Inflammatory macrophage treated with lipopolysaccharide for 1 hour (primary cell): ENCODE measurements around the gene TAF11L13.
A peak's percentile ranks its signal among the peaks of the same experiment; 100 is the strongest.
"Not testable (repeated sequence)": the region's sequence is repeated elsewhere in the genome, so short reads cannot be mapped to it uniquely, and the experiment has no call there.

ENCODE experiments used
- DNase-seq, 2 donors: peaks; one replicate each; pipeline ENCODE4 v3.0.0-alpha.2; 2020 to 2022

TAF11L13 gene

DNA sequence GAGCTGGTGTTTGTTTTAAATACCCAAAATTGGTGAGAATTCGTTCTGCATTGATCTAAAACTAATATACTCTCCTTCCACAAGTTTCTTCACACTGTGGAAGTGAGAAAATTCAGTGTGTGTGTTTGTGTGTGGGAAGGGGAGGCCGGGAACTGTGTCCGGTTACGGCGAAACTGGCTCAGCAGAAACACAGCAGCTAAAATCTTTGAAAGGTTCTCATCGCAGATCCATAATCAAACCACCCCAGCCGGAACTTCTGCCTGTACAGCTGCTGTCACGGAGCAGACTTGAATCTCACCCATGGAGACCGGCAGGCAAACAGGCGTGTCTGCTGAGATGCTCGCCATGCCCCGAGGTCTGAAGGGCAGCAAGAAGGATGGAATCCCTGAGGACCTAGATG, at the start of gene TAF11L13:
TAF11L13 (plus strand) TSS at position 301 of the 400 bp plus-strand sequence.
- DNase-seq, result not testable (repeated sequence)

DNA sequence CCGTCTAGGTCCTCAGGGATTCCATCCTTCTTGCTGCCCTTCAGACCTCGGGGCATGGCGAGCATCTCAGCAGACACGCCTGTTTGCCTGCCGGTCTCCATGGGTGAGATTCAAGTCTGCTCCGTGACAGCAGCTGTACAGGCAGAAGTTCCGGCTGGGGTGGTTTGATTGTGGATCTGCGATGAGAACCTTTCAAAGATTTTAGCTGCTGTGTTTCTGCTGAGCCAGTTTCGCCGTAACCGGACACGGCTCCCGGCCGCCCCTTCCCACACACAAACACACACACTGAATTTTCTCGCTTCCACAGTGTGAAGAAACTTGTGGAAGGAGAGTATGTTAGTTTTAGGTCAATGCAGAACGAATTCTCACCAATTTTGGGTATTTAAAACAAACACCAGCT, 46.2 kb upstream of the TAF11L13 start, which contains the start of gene TAF11L7:
TAF11L7 (minus strand) TSS at position 101 of the 400 bp plus-strand sequence.
- DNase-seq, result not testable (repeated sequence)

DNA sequence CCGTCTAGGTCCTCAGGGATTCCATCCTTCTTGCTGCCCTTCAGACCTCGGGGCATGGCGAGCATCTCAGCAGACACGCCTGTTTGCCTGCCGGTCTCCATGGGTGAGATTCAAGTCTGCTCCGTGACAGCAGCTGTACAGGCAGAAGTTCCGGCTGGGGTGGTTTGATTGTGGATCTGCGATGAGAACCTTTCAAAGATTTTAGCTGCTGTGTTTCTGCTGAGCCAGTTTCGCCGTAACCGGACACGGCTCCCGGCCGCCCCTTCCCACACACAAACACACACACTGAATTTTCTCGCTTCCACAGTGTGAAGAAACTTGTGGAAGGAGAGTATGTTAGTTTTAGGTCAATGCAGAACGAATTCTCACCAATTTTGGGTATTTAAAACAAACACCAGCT, 41.0 kb upstream of the TAF11L13 start, which contains the start of gene TAF11L8:
TAF11L8 (minus strand) TSS at position 101 of the 400 bp plus-strand sequence.
- DNase-seq, result not testable (repeated sequence)

DNA sequence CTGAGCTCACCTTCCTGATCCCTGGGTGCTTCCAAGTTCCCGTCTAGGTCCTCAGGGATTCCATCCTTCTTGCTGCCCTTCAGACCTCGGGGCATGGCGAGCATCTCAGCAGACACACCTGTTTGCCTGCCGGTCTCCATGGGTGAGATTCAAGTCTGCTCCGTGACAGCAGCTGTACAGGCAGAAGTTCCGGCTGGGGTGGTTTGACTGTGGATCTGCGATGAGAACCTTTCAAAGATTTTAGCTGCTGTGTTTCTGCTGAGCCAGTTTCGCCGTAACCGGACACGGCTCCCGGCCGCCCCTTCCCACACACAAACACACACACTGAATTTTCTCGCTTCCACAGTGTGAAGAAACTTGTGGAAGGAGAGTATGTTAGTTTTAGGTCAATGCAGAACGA, 37.6 kb upstream of the TAF11L13 start, which contains the start of gene TAF11L9:
TAF11L9 (minus strand) TSS at position 140 of the 400 bp plus-strand sequence.
- DNase-seq, result not testable (repeated sequence)

DNA sequence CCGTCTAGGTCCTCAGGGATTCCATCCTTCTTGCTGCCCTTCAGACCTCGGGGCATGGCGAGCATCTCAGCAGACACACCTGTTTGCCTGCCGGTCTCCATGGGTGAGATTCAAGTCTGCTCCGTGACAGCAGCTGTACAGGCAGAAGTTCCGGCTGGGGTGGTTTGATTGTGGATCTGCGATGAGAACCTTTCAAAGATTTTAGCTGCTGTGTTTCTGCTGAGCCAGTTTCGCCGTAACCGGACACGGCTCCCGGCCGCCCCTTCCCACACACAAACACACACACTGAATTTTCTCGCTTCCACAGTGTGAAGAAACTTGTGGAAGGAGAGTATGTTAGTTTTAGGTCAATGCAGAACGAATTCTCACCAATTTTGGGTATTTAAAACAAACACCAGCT, 34.2 kb upstream of the TAF11L13 start, which contains the start of gene TAF11L10:
TAF11L10 (minus strand) TSS at position 101 of the 400 bp plus-strand sequence.
- not testable (repeated sequence) for DNase-seq

DNA sequence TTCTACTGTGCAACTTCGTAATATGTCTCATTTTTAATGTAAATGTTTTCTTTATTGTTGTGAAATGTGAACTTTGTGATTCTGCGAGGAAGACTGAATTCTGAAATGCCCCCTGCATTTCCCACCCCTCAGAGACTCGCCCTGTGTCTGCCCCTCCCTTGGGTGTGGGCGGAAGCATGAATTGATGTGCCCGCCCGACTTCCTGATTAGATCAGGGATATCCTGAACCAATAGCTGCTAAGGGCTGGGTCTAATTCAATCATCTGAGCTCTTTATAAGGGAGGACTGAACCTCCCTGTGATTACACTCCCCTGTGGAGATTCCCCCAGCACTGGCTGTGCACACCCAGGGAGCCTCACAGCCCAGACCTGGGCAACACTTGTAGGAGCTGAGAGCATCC, 28.0 kb upstream of the TAF11L13 start, which contains the start of gene TAF11L11:
TAF11L11 (plus strand) TSS at position 304 of the 400 bp plus-strand sequence.
- not testable (repeated sequence) for DNase-seq

DNA sequence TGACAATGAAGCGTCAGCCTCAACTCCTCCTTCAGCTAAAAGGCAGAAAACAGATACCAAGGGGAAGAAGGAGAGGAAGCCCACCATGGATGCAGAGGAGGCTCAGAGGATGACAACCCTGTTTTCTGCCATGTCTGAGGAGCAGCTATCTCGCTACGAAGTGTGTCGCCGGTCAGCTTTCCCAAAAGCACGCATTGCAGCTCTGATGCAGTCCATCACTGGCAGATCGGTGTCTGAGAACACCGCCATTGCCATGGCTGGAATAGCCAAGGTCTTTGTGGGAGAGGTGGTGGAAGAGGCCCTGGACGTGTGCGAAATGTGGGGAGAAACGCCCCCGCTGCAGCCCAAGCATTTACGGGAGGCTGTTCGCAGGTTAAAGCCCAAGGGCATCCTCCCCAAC, 26.9 kb upstream of the TAF11L13 start:
- DNase-seq, result no peak

DNA sequence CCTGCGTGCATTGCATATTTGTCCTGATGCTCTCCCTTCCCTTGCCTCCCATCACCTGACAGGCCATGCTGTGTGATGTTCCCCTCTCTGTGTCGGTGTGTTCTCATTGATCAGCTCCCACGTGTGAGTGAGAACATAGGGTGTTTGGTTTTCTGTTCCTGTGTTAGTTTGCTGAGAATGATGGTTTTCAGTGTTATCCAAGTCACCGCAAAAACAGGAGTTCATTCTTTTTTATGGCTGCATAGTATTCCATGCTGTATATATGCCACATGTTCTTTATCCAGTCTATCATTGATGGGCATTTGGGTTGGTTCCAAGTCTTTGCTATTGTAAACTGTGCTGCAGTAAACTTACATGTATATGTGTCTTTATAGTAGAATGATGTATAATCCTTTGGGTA, 24.4 kb upstream of the TAF11L13 start:
- not testable (repeated sequence) for DNase-seq

DNA sequence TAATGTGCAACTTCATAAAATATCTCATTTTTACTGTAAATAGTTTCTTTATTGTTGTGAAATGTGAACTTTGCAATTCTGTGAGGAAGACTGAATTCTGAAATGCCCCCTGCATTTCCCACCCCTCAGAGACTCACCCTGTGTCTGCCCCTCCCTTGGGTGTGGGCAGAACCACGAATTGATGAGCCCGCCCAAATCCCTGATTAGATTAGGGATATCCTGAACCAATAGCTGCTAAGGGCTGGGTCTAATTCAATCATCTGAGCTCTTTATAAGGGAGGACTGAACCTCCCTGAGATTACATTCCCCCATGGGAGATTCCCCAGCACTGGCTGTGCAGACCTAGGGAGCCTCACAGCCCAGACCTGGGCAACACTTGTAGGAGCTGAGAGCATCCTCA, 21.8 kb upstream of the TAF11L13 start, which contains the start of gene TAF11L12:
TAF11L12 (plus strand) TSS at position 301 of the 400 bp plus-strand sequence.
- not testable (repeated sequence) for DNase-seq

DNA sequence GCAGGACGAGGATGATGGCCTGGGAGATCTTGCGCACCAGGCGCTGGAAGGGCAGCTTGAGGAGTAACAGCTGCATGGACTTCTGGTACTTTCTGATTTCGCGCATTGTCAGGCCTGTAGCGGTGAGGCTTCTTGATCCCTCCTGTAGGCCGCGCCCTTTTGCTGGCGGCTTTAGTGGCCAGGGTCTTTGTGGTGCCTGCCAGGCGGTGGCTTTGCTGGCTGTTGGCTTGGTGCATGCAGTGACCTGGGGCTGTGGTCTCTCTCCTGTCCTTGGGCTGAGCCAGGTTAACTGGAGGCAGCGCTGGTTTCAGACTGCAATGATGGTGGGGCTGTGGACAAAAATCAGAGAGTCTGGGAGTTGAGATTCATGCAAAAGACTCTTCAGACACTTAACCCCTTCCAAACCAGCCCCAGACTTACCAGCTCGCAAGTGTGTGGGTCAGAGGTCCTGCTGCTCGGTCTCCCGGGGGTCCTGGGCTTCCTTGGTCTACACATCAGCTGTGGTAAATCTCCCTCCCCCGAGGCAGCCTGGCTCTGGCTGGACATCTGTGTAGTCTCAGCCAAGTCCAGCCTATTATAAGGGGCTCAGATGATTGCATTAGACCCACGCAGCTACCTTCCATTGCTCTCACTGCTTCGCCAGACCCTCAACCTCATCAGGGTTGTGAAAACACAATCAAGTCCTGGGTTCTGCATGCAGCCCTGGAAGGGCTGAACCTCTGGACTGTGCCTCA, 16.8 kb upstream of the TAF11L13 start:
- DNase-seq, result no peak

DNA sequence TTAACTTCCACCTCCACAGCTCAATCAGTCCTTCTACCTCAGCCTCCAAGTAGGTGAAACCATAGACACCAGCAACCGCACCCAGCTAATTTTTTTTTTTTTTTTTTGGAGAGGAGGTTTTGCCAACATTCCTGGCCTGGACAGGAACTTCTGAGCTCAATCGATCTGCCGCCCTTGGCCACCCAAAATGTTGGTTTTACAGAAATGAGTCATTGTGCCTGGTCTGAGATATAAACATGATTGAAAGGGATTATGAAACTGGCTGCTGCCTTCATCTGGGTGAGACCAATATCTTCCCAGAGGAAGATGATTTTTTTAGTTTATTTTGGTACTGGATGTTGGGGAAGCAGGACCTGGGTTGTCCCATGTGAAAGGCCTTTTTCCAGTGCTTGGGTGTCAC, 12.5 kb upstream of the TAF11L13 start:
- no peak for DNase-seq

DNA sequence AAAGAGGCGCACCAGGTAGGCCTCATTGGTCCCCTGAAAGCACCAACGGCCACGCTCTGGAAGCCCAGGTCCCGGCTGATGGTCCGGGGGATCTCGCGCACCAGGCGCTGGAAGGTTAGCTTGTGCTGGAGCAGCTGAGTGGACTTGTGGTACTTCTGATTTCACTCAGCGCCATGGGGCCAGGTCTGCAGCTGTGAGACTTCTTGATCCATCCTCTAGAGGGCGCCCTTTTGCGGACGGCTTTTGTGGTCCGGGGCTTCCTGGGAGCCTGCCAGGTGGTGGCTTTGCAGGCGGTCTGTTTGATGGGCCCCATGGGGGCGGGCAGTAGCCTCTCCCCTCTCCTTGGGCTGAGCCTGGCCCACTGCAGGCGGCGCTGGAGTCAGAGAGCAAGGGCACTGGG, 11.3 kb upstream of the TAF11L13 start:
- no peak for DNase-seq

DNA sequence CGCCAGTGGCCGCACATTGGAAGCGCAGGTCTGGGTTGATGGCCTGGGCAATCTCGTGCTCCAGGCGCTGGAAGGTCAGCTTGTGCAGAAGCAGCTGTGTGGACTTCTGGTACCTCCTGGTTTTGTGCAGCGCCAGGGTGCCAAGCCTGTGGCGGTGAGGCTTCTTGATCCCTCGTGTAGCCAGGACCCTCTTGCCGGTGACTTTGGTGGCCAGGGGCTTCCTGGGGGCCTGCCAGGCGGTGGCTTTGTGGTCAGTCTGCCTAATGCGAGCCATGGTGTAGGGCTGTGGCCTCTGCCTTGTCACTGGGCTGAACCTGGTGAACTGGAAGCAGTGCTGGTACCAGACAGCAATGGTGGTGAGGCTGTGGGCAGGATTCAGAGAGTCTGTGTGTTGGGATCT, 6.2 kb upstream of the TAF11L13 start:
- no peak for DNase-seq

DNA sequence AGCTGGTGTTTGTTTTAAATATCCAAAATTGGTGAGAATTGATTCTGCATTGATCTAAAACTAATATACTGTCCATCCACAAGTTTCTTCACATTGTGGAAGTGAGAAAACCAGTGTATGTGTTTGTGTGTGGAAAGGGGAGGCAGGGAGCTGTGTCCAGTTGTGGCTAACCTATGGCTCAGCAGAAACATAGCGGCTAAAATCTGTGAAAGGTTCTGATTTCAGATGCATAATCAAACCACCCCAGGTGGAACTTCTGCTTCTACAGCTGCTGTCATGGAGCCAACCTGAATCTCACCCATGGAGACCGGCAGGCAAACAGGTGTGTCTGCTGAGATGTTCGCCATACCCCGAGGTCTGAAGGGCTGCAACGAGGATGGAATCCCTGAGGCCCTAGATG, 2.3 kb downstream of the TAF11L13 start, which contains the start of gene TAF11L14:
TAF11L14 (plus strand) TSS at position 301 of the 400 bp plus-strand sequence.
- DNase-seq, result no peak

DNA sequence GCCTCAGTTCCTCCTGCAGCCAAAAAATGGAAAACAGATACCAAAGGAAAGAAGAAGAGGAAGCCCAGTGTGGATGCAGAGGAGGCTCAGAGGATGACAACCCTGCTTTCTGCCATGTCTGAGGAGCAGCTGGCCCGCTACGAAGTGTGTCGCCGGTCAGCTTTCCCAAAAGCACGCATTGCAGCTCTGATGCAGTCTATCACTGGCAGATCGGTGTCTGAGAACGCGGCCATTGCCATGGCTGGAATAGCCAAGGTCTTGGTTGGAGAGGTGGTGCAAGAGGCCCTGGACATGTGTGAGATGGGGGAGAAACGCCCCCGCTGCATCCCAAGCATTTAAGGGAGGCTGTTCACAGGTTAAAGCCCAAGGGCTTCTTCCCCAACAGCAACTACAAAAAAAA, 17.3 kb downstream of the TAF11L13 start:
- DNase-seq, result not testable (repeated sequence)

DNA sequence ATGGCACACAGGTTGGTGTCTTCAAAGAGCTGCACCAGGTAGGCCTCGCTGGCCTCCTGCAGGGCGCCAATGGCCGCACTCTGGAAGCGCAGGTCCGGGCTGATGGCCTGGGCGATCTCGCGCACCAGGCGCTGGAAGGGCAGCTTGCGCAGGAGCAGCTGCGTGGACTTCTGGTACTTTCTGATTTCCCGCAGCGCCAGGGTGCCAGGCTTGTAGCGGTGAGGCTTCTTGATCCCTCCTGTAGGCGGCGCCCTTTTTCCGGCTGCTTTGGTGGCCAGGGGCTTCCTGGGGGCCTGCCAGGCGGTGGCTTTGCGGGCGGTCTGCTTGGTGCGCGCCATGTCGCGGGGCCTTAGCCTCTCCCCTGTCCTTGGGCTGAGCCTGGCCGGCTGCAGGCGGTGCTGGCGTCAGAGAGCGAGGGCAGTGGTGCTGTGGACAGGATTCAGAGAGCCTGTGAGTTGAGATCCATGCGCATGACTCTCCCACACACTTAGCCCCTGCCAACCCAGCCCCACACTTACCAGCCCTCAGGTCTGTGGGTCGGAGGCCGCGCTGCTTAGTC, 23.4 kb downstream of the TAF11L13 start:
- DNase-seq, result not testable (repeated sequence)

DNA sequence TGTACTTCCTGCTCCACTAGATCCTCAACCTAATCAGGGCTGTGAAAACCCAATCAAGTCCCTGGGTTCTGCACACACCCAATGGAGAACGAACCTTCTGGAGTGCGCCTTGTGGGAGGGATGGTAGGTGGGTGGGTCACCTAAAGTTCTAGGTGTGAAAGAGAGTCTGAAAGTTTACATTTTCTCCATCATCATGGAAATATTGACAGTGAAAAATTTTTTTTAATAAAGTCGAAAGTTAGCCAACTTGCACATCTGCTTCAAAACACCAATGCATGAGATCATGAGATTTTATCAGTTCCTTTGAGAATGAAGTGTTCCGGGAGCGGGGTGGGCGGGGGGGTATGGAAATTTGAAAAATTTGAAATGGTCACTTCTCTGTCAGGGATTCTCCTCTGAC, 24.0 kb downstream of the TAF11L13 start:
- no peak for DNase-seq

DNA sequence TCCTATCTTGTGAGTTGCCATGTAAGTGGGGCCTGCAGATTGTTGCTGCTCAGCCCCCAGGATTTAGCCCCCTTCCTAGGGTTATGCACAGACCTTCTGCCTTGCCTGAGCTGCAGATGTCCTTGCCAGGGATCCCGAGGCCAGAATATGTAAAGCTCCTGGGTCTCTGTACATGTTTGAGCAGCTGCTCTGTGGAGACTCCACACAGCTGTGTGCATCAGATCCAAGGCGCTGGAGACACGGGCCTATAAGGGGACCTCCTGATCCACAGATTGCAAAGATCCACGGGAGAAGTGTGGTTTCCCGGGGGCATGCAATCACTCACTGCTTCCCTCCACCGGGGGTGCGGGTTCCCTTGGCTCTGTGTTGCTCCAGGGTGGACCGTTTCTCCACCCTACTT, 31.3 kb downstream of the TAF11L13 start:
- no peak for DNase-seq

DNA sequence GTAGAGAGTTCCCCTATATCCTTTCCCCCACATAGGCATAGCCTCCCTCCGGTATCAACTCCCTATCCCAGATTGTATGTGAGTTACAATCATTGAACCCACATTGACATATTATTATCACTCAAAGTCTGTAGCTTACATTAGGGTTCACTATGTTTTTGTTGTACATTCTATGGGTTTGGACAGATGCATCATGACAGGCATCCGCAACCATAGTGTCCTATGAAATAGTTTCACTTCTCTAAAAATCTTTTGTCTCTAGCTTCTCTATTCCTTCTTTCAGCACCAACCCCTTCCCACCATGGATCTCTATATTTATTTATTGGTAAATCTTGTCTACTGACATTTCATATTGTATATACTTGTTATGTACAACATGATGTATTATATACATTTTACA, 33.9 kb downstream of the TAF11L13 start:
- peak in 1 of 2 donors; percentile 3 for DNase-seq

DNA sequence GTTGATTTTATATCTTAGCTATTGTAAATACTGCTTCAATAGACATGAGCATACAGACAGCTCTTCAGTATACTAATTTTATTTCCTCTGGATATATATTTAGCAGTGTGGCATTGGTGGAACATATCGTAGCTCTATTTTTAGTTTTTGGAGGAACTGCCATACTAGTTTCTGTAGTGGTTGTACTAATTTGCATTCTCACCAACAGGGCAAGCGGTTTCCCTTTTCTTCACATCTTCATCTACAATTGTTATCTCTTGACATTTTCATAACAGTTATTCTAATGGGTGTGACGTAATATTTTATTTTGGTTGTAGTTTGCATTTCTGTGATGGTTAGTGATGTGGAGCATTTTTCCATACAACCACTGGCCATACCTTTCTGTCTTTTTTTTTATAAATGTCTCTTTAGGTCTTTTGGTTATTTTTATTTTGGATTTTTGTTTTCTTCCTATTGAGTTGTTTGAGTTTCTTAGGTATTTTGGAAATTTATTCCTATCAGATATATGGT, 34.9 kb downstream of the TAF11L13 start:
- no peak for DNase-seq

DNA sequence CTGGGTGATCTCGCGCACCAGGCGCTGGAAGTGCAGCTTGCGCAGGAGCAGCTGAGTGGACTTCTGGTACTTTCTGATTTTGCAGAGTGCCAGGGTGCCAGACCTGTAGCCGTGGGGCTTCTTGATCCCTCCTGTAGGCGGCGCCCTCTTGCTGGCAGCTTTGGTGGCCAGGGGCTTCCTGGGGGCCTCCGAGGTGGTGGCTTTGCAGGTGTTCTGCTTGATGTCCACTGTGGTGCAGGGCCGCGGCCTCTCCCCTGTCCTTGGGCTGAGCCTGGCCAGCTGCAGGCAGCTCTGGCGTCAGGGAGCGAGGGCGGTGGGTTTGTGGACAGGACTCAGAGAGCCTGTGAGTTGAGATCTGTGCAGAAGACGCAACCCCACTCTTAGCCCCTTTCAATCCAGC, 38.5 kb downstream of the TAF11L13 start:
- no peak for DNase-seq

DNA sequence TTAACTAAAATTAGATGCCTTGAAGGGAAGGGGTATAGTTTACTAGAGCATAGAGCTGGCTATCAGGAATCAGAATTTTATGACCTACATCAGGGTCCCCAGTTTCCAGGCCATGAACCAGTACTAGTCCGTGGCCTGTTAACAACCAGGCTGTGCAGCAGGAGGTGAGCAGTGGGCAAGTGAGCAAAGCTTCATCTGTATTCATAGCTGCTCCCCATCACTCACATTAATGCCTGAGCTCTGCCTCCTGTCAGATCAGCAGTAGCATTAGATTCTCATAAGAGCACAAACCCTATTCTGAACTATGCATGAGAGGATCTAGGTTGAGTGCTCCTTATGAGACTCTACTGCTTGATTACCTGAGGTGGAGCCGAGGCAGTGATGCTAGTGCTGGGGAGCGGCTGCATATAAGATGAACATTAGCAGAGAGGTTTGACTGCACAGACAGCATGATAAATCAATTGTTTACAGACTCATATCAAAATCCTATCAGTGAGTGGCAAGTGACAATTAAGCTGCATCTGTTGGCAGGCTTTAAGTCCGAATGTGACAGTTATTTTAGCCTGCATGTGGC, 47.0 kb downstream of the TAF11L13 start:
- DNase-seq, result no peak

DNA sequence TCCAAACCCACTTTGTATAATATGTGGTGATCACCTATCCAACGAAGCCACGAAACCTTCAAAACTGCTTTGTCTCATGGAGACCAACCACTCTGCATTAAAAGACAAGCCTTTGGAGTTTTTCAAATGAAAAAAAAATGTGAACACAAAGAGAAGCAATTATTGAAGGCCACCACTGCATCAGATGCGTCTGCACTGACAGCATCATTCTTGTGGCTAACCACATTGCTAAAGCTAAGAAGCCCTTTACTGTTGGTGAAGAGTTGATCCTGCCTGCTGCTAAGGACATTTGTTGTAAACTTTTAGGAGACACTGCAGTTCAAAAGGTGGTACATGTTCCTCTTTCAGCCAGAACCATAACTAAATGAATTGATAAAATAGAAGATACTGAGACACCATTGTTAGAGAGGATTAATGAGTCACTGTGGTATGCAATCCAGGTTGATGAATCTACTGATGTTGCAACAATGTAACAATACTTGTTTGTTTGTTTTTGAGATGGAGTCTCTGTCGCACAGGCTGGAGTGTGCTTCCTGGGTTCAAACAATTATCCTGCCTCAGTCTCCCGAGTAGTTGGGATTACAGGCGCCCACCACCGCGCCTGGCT, 47.8 kb downstream of the TAF11L13 start:
- DNase-seq, result no peak
